A549 treated with CORT108297 at 1 μM for 4 hours (cell line): ENCODE measurements around the gene C11orf65. TPM values are rescaled to one million over a fixed set of nuclear protein-coding genes. Genes with fewer than 3 reads are reported as not detected.

Source experiments
- total RNA-seq: library from RNA; stranded (reverse); fragments of 200-300 nt; extraction: Qiagen RNA extraction; gene quantifications from 5 replicates; pipeline ENCODE4 v1.2.3, GENCODE V29; 2022

The C11orf65 gene, protein sequence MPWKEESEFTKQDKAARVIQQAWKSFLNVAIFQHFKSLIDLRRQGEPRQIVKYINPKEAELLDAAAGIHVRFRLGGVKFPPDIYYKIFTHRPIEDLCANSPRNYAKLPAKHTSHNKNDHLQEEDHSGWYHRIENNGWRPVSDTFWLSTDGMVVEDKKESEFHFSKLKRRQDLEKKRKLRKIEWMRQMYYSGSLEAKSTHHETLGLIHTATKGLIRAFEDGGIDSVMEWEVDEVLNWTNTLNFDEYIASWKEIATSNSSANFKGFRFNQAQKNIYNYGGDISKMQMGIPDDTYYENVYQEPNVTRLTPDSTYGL
- 0.12 to 0.29 TPM (median 0.21 TPM) in 5 replicates for total RNA-seq

DNA sequence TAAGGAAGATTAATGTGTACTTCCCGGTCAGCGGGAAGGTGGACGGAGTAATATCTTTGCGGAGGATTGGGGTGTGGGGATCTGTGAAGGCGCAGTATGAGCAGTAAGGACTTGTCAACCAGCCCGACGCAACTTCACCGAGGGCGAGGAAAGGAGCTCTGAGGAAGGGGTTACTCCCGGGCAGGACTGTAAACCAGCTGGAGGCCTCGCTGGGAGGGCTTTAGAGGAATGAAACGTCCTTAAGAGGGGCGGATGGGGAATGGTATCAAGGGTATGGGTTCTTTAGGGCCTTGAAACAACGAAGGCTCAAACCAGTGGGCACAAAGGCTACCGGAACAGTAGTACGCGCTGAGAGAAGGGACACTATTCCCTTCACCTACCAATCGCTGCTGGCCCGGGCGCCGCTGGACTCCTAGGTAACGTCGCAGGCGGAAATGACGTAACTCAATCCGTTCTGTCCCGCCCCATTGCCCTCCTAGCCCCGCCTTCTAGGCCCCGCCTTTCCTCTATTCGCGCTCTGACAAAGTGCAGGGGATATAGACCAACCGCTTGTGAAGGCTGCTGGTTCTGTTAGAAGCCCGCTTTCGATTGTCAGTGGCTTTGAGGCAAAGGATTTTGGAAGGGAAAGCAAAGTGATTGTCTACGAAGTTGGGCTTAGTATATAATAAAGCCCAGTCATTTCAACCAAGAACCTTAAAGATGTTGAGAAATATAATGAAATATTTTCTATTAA, at the start of gene C11orf65:
Gene C11orf65, minus strand, starts transcription at position 439 of the 733 bp plus-strand sequence. CDS start 5,970 bp downstream, outside the sequence.

DNA sequence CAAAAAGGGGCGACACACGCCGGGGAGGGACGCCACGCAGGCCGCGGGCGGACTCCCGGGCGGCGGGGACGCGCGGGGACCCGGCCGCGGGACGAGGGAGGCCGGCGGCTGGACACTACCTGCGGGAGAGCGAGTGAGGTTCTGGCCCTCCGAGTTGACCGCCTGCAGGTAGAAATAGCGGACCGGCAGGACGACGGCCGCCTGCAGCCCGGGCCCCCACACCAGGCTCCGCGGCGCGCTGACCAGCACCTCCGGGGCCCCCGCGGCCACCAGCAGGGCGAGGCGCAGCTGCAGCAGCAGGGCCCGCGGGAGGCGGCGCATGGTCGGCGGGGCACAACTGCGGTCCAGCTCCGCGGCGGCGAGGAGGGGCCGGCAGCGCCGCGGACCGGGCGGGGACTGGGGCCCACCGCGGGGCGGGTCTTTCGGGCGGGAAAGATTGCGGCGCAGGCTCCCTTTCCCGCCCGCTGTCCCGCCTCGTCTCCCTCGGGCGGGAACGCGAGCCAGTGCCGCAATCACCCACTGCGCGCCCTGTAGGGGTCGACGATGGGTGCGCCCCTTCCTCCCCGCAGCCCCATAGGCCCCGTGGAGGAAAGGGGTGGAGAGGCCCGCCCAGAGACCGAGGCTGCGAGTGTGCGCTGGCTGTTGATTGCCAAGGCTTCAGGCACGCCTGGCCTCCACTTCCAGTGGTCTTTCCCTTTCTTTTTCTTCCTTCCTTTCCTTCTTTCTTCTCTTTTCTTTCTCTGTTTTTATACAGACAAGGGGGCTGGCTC, 30.9 kb upstream of the C11orf65 start, which contains the start of gene POGLUT3:
Gene POGLUT3, minus strand, starts transcription at position 339 of the 770 bp plus-strand sequence. Its CDS starts 18 bp downstream, at position 321.

Other genes with a start within 250 kb of the C11orf65 start
- 3.8 to 6.1 TPM (median 4.8 TPM) in 5 replicates for gene NPAT, start 244.9 kb downstream of the C11orf65 start, total RNA-seq
- 7.8 to 13.3 TPM (median 7.9 TPM) in 5 replicates for gene ATM, start 244.5 kb downstream of the C11orf65 start, total RNA-seq
- 8.0 to 12.4 TPM (median 11.1 TPM) in 5 replicates for gene POGLUT3, start 30.9 kb upstream of the C11orf65 start, total RNA-seq
- gene EXPH5, start 126.2 kb upstream of the C11orf65 start, total RNA-seq: 0.01 to 0.05 TPM (median 0.02 TPM) in 5 replicates
- 53.3 to 74.3 TPM (median 54.6 TPM) in 5 replicates for gene DDX10, start 197.5 kb upstream of the C11orf65 start, total RNA-seq